DND-41 (cell line): ENCODE measurements around the gene ATG13.

Experiments
- ATAC-seq: fragments of 200-7000 bp; cut with Tn5 transposase; 3 replicates; pipeline ENCODE4 v1.9.1; 2021; ENCODE audit warnings: low read depth; ENCODE audit not compliant: insufficient read depth
- DNase-seq: peaks from one replicate; pipeline ENCODE4 v3.0.0-alpha.2; 2020
- H2AFZ ChIP-seq: 2 replicates; pipeline ENCODE4 v1.6.0; 2012; ENCODE audit warnings: low read depth, low read length
- H3K27ac ChIP-seq: 2 replicates; pipeline ENCODE4 v1.5.1; 2012; ENCODE audit warnings: low read length, inconsistent platforms
- H3K27me3 ChIP-seq: fragments of 200-600 bp; sonication (generic); 2 replicates; pipeline ENCODE4 v1.6.0; 2012; ENCODE audit warnings: low read length, mild to moderate bottlenecking, inconsistent platforms; ENCODE audit not compliant: insufficient read depth, poor library complexity
- H3K36me3 ChIP-seq: 2 replicates; pipeline ENCODE4 v1.5.1; 2012; ENCODE audit warnings: low read length, inconsistent platforms; ENCODE audit not compliant: insufficient read depth
- H3K4me1 ChIP-seq: 2 replicates; pipeline ENCODE4 v1.5.1; 2012; ENCODE audit warnings: mild to moderate bottlenecking, low read length; ENCODE audit not compliant: insufficient read depth
- H3K4me2 ChIP-seq: 2 replicates; pipeline ENCODE4 v1.6.0; 2012; ENCODE audit warnings: mild to moderate bottlenecking, moderate library complexity, low read length, inconsistent platforms; ENCODE audit not compliant: insufficient read depth
- H3K4me3 ChIP-seq, 2 experiments: fragments of 200-600 bp in 1 of 2; shearing (Covaris generic) in 1 of 2; 2 replicates each; pipeline ENCODE4 v1.5.1; 2012 to 2016; ENCODE audit warnings: inconsistent platforms in 2 of 2, low read length in 2 of 2, mild to moderate bottlenecking in 2 of 2, low read depth in 1 of 2, moderate library complexity in 1 of 2
- H3K79me2 ChIP-seq: 2 replicates; pipeline ENCODE4 v1.6.0; 2012; ENCODE audit warnings: low read length, inconsistent platforms; ENCODE audit not compliant: insufficient read depth
- H3K9ac ChIP-seq: 2 replicates; pipeline ENCODE4 v1.6.0; 2012; ENCODE audit warnings: low read depth, mild to moderate bottlenecking, inconsistent platforms, low read length, moderate library complexity
- H3K9me3 ChIP-seq: 2 replicates; pipeline ENCODE4 v1.5.1; 2012; ENCODE audit warnings: low read length, moderate library complexity, mild to moderate bottlenecking, inconsistent platforms; ENCODE audit not compliant: insufficient read depth, severe bottlenecking
- H4K20me1 ChIP-seq: 2 replicates; pipeline ENCODE4 v1.6.0; 2012; ENCODE audit warnings: low read length; ENCODE audit not compliant: insufficient read depth
- CTCF ChIP-seq: IDR thresholded peaks from 2 replicates; pipeline ENCODE4 v1.5.1; 2012; ENCODE audit warnings: borderline replicate concordance, low read length, moderate library complexity, mild to moderate bottlenecking; ENCODE audit not compliant: poor library complexity, severe bottlenecking; ENCODE audit errors: extremely low read depth
- EZH2 ChIP-seq: IDR thresholded peaks from 3 replicates; pipeline ENCODE4 v1.6.1; 2012; ENCODE audit warnings: borderline replicate concordance, low read depth, mild to moderate bottlenecking, moderate library complexity, low read length, inconsistent platforms; ENCODE audit not compliant: severe bottlenecking

ATG13 gene

GRCh38 chr11:46617972-46618314 lies 590 bp downstream of the ATG13 start:
- Histone ChIP-seq H2AFZ (peak overlapping the region; percentile 94), H3K27me3 (no peaks in the 10 kb centered on the region), H3K79me2 (peaks cover 75% of the 10 kb centered on the region), H3K9me3 (no peaks in the 10 kb centered on the region), H3K9ac (peak overlapping the region; percentile 93), H3K4me1 (peaks cover 65% of the 10 kb centered on the region), H3K4me3 (peak overlapping the region; percentile 55 to 94), H4K20me1 (peaks cover 5% of the 10 kb centered on the region; the same call in 1 of the 2 replicates), H3K36me3 (peaks cover 25% of the 10 kb centered on the region), H3K27ac (peak overlapping the region; percentile 98), H3K4me2 (peak overlapping the region; percentile 91)
- ATAC-seq (no peak), DNase-seq (no peak)
- TF ChIP-seq EZH2, result no peak
- TF ChIP-seq CTCF, result no peak

GRCh38 chr11:46618837-46619236 lies 1.5 kb downstream of the ATG13 start:
- TF ChIP-seq EZH2 (no peak), CTCF (no peak)
- peak overlapping the region in 1 of 2 experiments; percentile 94; a peak in 2 of 4 replicates for H3K4me3 ChIP-seq
- no peaks in the 10 kb centered on the region for H3K9me3 ChIP-seq
- no peak overlapping the region for H2AFZ ChIP-seq
- ATAC-seq, result no peak
- DNase-seq, result no peak
- peaks cover 31% of the 10 kb centered on the region for H3K36me3 ChIP-seq
- no peaks in the 10 kb centered on the region for H3K27me3 ChIP-seq
- H3K27ac ChIP-seq, result no peak overlapping the region
- peaks cover 78% of the 10 kb centered on the region for H3K79me2 ChIP-seq
- peaks cover 57% of the 10 kb centered on the region for H3K4me1 ChIP-seq
- peak overlapping the region; percentile 93 for H3K9ac ChIP-seq
- H3K4me2 ChIP-seq, result peak overlapping the region; percentile 91
- peaks cover 5% of the 10 kb centered on the region; the same call in 1 of the 2 replicates for H4K20me1 ChIP-seq

GRCh38 chr11:46625406-46625805 lies 8.1 kb downstream of the ATG13 start:
- peaks cover 9% of the 10 kb centered on the region for H4K20me1 ChIP-seq
- no peak overlapping the region for H3K27ac ChIP-seq
- no peak overlapping the region for H3K4me3 ChIP-seq
- no peak for TF ChIP-seq EZH2
- TF ChIP-seq CTCF, result no peak
- no peaks in the 10 kb centered on the region for H3K27me3 ChIP-seq
- H3K9me3 ChIP-seq, result no peaks in the 10 kb centered on the region
- H3K9ac ChIP-seq, result no peak overlapping the region
- H2AFZ ChIP-seq, result no peak overlapping the region
- peaks cover 72% of the 10 kb centered on the region for H3K36me3 ChIP-seq
- H3K79me2 ChIP-seq, result peaks cover 74% of the 10 kb centered on the region
- no peak overlapping the region for H3K4me2 ChIP-seq
- DNase-seq (no peak), ATAC-seq (no peak)
- peaks cover 9% of the 10 kb centered on the region for H3K4me1 ChIP-seq

GRCh38 chr11:46628961-46629360 lies 11.6 kb downstream of the ATG13 start:
- no peak for ATAC-seq
- Histone ChIP-seq H2AFZ (no peak overlapping the region), H3K36me3 (peaks cover 68% of the 10 kb centered on the region), H3K9me3 (no peaks in the 10 kb centered on the region), H3K9ac (no peak overlapping the region), H3K4me3 (no peak overlapping the region), H3K4me1 (no peaks in the 10 kb centered on the region), H3K4me2 (no peak overlapping the region), H3K79me2 (peaks cover 59% of the 10 kb centered on the region), H3K27ac (no peak overlapping the region), H4K20me1 (peaks cover 9% of the 10 kb centered on the region), H3K27me3 (no peaks in the 10 kb centered on the region)
- no peak for DNase-seq
- no peak for TF ChIP-seq EZH2
- no peak for TF ChIP-seq CTCF
